Ovary (tissue), 3 donors: ENCODE results near the gene CAPZA2.

Experiments used
- EP300 ChIP-seq: sonication (generic); formaldehyde crosslinking; IDR thresholded peaks from one replicate; pipeline ENCODE4 v1.6.1; 2017; ENCODE audit warnings: antibody characterized with exemption
- POLR2A ChIP-seq: fragments of 450-650 bp; IDR thresholded peaks from one replicate; pipeline ENCODE4 v1.6.1; 2017; ENCODE audit warnings: antibody characterized with exemption, mild to moderate bottlenecking, moderate library complexity
- TF ChIP-seq, protein P1 (sequence below), 3 donors: fragments of 450-650 bp in 2 of 3; fragments of 200-600 bp in 1 of 3; IDR thresholded peaks; one replicate each; pipeline versions ENCODE4 v1.5.1 to v1.8.0; 2016 to 2022; ENCODE audit warnings: antibody characterized with exemption in 3 of 3, mild to moderate bottlenecking in 1 of 3
- donor health status: DM: no; HTN: no; CAD: no.

- TF ChIP-seq EP300 (no peak), POLR2A (peak; percentile 66)
- TF ChIP-seq, protein P1, sequence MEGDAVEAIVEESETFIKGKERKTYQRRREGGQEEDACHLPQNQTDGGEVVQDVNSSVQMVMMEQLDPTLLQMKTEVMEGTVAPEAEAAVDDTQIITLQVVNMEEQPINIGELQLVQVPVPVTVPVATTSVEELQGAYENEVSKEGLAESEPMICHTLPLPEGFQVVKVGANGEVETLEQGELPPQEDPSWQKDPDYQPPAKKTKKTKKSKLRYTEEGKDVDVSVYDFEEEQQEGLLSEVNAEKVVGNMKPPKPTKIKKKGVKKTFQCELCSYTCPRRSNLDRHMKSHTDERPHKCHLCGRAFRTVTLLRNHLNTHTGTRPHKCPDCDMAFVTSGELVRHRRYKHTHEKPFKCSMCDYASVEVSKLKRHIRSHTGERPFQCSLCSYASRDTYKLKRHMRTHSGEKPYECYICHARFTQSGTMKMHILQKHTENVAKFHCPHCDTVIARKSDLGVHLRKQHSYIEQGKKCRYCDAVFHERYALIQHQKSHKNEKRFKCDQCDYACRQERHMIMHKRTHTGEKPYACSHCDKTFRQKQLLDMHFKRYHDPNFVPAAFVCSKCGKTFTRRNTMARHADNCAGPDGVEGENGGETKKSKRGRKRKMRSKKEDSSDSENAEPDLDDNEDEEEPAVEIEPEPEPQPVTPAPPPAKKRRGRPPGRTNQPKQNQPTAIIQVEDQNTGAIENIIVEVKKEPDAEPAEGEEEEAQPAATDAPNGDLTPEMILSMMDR (IDR thresholded peaks at IDR 0.05), result no peak
Measured at GRCh38 chr7:116953906-116954838, 91.8 kb downstream of the CAPZA2 start.
